ENCODE results near the gene MRPL12.
A peak's percentile ranks its signal among the peaks of the same experiment; 100 is the strongest.

The MRPL12 gene

GRCh38 chr17:81683208-81683583 lies 20.0 kb upstream of the MRPL12 start:
- peak overlapping the region; percentile 93 for H3K27ac ChIP-seq
- TF ChIP-seq ZFX (IDR thresholded peaks at IDR 0.05) = no peak
- TF ChIP-seq CTCF (conservative IDR thresholded peaks at IDR 0.05) = no peak

- peak within 1 kb of the TSS; percentile 93 for H3K27ac ChIP-seq
- TF ChIP-seq CTCF (conservative IDR thresholded peaks at IDR 0.05) (no peak), ZFX (IDR thresholded peaks at IDR 0.05) (peak; percentile 79; the same call in 1 of the 2 replicates)
These were observed 19.4 kb upstream of the MRPL12 start, which contains the start of the genes ARL16 and HGS for GRCh38 chr17:81683584-81684441. TSS of gene ARL16 (minus strand) at chr17:81683797. CDS start at chr17:81683753, 44 bp downstream. TSS of gene HGS (plus strand) at chr17:81684011. CDS start at chr17:81684067, 56 bp downstream.

- H3K27ac ChIP-seq = peak overlapping the region; percentile 93
- TF ChIP-seq CTCF (conservative IDR thresholded peaks at IDR 0.05) (no peak), ZFX (IDR thresholded peaks at IDR 0.05) (peak; percentile 8; the same call in 1 of the 2 replicates)
These were observed 18.7 kb upstream of the MRPL12 start for GRCh38 chr17:81684442-81684911.

- peak overlapping the region; percentile 93 for H3K27ac ChIP-seq
- TF ChIP-seq CTCF (conservative IDR thresholded peaks at IDR 0.05) (no peak), ZFX (IDR thresholded peaks at IDR 0.05) (no peak)
These were observed 18.1 kb upstream of the MRPL12 start for GRCh38 chr17:81685108-81685507.

GRCh38 chr17:81686614-81687013 lies 16.6 kb upstream of the MRPL12 start:
- no peak overlapping the region for H3K27ac ChIP-seq
- no peak for TF ChIP-seq CTCF (conservative IDR thresholded peaks at IDR 0.05)
- TF ChIP-seq ZFX (IDR thresholded peaks at IDR 0.05) = no peak

GRCh38 chr17:81687770-81688541 lies 15.2 kb upstream of the MRPL12 start:
- TF ChIP-seq ZFX (IDR thresholded peaks at IDR 0.05) (no peak), CTCF (conservative IDR thresholded peaks at IDR 0.05) (no peak)
- no peak overlapping the region for H3K27ac ChIP-seq

- TF ChIP-seq CTCF (conservative IDR thresholded peaks at IDR 0.05) (no peak), ZFX (IDR thresholded peaks at IDR 0.05) (no peak)
- no peak overlapping the region for H3K27ac ChIP-seq
These were observed 14.6 kb upstream of the MRPL12 start for GRCh38 chr17:81688616-81689015.

Measured in C4-2B (cell line).